HG03039 (cell line): ENCODE data around the gene ESPN.

Experiments used
- ATAC-seq: cut with Tn5 transposase; IDR thresholded peaks from one replicate; pipeline ENCODE4 v1.9.1; 2021; ENCODE audit warnings: mild to moderate bottlenecking, moderate library complexity; ENCODE audit not compliant: unreplicated experiment

ESPN gene

GRCh38 chr1:6508816-6509189 is 84.2 kb downstream of the ESPN start:
- ATAC-seq: no peak

DNA sequence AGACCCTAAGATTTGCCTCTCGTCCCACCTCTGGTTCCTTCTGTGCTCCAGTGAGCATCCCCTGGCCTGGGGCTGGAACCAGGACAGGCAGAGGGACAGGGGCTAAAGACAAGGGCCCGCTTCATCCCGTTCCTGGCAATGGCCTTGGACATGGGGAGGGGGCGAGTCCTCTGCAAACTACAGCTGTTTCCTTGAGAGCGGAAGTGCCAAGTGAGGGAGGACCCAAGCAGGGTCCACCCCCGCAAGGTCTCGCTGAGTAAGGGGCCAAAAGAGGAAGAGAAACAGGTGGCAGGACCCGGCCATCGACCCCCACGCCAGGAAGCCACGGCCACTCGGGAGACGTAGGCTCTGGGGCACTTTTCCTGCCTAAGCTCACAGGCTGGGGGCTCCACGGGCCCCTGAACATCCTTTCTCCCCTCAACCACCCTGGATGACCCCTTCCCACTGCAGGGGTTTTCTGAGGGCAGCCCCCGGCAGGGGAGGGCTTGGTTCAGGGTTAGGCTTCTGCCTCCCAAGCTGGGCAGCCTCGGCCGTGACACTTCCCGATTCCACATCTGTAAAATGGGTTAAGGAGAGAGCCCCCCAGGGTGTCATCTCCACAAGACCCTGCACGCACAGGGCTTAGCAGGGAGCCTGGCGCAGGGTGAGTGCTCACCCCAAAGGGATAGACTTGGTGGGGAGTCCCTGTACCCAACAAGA is 84.8 kb downstream of the ESPN start:
- ATAC-seq: no peak

DNA sequence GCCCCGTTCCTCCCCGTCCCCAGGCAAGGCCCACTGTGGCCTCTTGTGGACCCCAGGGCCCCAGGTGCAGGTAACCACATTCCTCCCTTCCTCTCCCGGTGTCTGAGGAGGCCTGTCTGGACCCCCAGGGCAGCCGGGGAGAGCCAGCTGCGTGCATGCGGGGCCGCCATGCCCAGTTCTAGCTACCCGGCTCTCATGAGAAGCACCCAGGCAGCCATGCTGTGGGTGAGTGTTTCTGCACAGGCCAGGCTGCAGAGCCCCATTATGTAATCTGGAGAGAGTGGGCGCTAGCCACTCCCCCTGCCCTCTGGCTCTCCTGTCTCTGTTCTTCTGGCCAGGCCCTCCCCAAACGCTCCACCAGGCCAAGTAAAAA is 85.3 kb downstream of the ESPN start:
- ATAC-seq: no peak

DNA sequence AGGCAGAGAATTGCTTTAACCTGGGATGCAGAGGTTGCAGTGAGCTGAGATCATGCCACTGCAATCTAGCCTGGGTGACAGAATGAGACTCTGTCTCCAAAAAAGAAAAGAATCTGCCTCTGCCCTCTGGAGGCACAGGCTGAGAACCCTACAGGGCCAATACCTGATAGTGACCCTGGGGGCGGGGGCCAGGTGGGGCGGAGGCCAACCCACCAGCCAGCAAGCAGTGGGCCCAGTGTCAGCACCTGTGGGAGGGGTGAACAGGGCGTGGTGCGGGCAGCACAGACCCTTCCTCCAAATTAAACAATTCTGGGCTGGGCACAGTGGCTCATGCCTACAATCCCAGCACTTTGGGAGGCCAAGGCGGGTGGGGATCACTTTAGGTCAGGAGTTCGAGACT is 85.9 kb downstream of the ESPN start:
- ATAC-seq: no peak
